ENCODE measurements around the gene OR51S1.
"Not testable (repeated sequence)": the region's sequence is repeated elsewhere in the genome, so short reads cannot be mapped to it uniquely, and the experiment has no call there.

OR51S1 gene, protein sequence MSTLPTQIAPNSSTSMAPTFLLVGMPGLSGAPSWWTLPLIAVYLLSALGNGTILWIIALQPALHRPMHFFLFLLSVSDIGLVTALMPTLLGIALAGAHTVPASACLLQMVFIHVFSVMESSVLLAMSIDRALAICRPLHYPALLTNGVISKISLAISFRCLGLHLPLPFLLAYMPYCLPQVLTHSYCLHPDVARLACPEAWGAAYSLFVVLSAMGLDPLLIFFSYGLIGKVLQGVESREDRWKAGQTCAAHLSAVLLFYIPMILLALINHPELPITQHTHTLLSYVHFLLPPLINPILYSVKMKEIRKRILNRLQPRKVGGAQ

DNA sequence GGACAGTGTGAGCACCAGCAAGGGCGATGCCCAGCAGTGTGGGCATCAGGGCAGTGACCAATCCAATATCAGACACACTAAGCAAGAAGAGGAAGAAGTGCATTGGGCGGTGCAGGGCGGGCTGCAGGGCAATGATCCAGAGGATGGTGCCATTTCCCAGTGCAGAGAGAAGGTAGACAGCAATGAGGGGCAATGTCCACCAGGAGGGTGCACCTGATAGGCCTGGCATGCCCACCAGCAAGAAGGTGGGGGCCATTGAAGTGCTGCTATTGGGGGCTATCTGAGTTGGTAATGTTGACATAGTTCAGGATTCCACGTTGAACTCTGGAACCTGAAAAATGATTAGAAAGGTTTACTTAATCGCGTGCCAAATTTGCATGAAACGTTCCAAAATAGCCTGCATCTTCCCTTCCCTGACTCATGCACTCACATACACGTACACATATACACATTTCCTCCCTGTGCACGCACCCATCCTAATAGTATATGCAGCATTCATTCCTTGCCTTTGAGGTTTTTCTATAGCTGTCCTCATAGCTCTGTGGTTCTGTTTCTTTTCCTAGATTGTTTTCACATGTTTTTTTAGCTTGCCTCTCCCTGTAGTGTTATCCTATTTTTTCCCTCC, at the start of gene OR51S1:
OR51S1 (minus strand) TSS at position 301 of the 625 bp plus-strand sequence; CDS start at position 301, 0 bp downstream.
- DNase-seq, result no peak

DNA sequence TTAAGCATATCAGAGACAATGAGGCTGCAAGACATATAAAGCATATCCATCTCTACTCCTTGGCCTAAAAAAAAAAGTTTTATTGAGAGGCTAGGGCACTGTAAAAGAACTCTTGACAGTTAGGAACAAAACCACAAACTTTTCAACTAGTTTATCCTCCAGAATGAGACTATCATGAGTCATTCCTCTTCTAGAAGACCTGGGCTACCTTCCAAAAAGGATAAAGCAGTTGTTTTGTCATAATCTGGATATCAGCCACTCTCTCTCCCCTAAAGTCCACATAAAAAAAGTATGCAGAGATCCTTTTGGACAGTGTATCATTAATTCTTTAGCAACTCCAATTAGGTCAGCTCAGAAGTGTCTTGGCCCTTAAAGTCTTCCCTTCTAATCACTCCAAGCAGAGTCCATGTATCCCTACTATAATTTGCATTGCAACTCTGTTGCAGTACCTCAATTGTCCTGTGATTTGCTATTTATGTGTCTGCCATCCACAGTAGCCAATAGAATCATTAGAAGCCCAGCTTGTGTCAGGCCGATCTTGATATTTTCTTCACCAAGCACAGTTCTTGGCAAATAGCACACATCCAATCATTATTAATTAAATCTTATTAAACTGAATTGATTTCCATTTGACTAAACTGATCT, 43.1 kb upstream of the OR51S1 start:
- no peak for DNase-seq

DNA sequence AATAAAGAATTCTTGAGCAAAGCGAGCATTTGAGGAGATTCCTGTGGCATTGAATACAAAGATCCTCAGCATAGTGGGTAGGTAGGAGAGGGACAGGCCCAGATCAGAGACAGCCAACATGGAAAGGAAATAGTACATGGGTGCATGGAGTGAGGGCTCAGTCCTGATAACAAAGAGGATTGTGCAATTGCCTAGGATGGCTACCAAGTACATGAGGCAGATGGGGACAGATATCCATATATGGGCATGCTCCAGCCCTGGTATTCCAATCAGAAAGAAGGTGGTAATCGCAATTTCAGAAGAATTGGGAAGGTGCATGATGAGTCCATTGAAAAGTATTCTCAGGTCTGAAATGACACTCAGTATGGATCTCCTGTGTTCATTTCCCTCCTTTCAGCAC, 41.3 kb upstream of the OR51S1 start:
- no peak for DNase-seq

DNA sequence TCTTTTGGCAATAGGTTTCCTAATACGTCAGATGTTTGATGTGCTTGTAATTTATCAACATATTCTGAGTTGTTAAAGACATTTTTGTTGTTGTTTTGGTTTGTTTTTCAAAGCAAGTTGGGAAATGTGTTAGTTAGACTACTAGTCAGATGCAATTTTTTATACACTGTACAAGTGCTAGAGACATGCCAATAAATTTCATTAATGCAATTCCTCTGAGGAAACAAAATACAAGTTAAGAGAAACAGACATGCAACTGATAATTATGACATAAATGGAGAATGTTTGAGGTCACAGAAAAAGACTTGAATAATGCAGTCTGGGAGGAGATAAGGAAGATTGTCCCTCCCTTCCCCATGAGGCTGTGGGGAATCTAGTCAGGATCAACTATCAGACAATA, 38.6 kb upstream of the OR51S1 start:
- DNase-seq, result no peak

DNA sequence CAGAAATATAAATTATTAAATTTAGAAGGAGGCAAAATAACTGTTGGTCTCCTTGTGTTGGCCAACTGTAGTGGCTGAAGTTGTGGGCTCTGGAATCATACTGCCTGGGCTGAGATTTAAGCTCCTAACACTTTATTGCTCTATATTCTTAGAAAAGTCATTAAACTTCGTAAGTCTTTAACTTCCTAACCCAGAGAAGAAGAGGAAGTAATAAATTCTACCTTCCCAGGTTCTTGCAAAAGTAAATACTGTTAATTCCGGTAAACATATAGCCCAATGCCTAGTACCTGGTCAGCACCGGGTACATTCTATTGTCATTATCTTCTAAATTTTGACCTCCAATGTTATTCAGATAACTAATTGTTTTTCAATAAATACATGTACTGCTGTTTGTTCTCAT, 37.2 kb upstream of the OR51S1 start:
- DNase-seq, result no peak

DNA sequence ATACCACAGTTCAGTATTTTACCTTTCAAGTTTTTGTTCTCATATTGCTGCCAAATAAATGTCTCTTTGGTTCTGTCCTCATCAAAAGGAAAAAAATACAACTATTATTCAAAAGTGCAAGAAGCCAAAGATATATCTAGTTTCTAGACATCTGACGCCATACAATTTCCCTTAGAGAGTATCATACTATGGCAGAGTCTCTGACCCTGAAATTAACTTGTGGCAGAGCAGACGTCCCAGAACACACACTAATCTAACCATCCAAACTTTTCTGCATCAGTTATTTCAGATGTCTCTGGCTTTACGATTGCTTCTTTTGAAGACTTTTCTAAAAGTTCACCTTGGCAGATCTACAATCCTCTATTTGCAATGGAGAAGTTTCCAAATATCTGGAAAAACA, 35.4 kb upstream of the OR51S1 start:
- DNase-seq, result no peak

DNA sequence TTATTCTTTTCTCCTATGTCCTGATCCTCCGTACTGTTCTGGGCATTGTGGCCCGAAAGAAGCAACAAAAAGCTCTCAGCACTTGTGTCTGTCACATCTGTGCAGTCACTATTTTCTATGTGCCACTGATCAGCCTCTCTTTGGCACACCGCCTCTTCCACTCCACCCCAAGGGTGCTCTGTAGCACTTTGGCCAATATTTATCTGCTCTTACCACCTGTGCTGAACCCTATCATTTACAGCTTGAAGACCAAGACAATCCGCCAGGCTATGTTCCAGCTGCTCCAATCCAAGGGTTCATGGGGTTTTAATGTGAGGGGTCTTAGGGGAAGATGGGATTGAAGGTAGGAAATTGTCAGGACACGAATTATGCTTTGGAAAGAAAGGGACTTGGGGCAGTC, 33.5 kb upstream of the OR51S1 start:
- DNase-seq, result no peak

DNA sequence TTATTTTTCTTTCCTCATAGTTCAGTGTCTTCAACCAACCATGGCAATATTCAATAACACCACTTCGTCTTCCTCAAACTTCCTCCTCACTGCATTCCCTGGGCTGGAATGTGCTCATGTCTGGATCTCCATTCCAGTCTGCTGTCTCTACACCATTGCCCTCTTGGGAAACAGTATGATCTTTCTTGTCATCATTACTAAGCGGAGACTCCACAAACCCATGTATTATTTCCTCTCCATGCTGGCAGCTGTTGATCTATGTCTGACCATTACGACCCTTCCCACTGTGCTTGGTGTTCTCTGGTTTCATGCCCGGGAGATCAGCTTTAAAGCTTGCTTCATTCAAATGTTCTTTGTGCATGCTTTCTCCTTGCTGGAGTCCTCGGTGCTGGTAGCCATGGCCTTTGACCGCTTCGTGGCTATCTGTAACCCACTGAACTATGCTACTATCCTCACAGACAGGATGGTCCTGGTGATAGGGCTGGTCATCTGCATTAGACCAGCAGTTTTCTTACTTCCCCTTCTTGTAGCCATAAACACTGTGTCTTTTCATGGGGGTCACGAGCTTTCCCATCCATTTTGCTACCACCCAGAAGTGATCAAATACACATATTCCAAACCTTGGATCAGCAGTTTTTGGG, 33.0 kb upstream of the OR51S1 start, which contains the start of gene OR51T1:
OR51T1 (plus strand) TSS at position 41 of the 641 bp plus-strand sequence; CDS start at position 41, 0 bp downstream.
- no peak for DNase-seq

DNA sequence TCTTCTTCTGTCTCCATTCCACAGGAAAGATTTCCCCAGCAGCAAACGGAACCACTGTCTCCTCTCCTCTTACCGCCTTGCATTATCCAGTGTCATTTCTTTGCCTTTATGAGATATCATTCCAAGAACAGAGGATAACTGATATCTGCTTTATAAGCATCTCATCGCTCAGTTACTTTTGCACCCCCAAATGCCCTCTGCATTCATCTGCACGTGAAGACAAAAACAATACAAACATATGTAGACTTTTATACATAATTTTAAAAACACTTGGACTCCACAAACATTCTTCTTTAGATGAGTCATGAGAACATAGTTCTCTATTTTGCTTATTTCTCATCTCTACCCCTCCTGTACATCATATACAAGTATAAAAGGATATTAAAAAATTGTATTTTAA, 32.2 kb upstream of the OR51S1 start:
- DNase-seq, result no peak

DNA sequence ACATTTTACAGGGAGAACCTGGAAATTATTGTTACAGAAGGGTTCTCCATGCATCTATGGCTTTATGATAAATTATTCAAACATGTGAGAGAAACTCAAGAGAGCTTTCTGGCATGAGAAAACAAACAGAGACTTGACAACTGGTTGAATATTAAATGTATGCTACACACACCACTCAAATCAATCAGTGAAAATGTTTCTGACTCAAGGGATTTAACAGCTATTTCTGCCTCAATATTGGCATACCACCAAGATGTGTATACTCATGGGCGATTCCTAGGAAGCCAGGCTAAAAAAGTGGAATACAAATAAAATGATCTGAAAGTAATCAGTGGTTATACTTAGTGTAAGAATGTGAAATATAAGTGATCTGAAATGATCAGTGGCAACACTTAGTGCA, 16.8 kb upstream of the OR51S1 start:
- no peak for DNase-seq

DNA sequence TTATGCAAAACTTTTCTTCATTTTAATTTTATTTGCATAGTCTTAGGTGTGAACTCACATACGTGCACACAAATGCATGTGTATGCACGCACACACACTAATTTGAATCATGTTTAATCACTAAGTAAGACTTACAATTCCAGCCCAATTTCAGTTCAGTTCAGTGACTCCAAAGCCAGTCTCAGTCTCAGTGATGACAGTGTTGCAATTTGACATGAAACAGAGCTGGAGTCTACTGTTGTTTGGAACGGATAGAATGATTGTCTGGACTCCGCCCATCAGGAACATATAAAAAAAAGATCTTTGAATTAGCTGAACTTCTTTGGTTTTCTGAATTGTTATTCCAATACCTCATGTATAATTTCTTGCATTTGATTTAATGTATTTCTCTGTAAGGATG, 14.9 kb upstream of the OR51S1 start:
- DNase-seq, result no peak

DNA sequence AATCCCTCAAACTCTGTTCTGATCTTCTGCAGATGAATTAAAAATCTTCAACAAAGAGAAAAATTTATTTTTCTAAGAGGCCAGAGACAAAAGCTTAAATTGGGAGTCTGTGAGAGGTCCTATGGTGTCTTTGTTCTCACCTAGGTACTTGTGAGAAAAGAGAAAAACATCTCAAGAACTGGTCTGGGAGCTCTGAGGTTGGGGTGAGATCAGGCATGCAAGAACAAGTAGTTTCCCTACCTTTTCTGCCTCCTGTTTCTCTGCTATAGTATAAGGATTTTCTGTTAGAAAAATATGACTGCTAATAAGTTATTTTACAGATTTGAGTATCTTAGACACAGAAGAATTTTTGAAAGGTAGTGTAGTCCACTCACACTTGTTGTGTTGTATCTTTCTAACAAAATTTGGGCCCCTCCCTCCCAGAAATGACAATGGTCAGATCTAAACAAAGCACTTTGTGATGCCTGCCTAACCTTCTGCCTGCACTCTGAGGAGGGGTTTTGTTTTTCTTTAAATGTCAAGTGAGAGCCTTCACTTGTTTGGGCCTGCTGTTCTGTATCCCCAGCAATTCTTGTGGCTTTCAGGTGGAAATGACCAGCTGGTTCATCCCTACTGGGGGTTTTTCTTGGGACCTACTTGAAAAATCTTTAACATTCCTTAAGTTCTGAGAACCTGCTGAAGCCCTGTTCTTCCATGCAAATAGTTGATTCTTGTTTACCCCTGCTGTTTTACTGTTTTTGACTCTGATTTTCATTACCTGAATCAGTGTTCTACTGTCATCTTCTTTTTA, 13.6 kb upstream of the OR51S1 start:
- no peak for DNase-seq

DNA sequence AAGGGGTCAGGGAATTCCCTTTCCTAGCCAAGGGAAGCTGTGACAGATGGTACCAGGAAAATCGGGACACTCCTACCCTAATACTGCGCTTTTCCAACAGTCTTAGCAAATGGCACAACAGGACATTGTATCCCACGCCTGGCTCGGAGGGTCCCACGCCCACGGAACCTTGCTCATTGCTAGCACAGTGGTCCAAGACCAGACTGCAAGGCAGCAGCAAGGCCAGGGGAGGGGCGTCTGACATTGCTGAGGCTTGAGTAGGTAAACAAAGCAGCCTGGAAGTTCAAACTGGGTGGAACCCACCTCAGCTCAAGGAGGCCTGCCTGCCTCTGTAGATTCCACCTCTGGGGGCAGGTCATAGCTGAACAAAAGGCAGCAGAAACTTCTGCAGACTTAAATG, 5.3 kb upstream of the OR51S1 start:
- DNase-seq, result not testable (repeated sequence)

DNA sequence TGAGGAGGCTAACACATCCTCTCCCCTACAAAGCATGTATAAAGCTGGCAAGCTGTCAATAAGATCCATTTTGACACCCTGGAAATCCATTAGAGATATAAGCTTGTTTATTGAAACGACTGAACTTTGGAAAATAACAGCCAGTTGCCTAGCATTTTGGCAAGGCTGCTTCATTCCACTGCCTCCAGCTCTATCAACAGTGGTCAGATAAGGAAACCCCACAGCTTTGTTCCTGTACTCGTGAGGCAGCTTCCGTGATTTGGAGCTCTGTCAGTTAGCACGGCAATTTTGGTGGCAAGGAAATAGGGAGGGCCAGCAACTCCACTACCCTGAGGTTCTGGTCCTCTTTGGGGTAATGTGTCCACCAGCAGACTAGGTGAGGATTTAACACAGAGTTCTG, 2.0 kb upstream of the OR51S1 start:
- DNase-seq, result no peak

DNA sequence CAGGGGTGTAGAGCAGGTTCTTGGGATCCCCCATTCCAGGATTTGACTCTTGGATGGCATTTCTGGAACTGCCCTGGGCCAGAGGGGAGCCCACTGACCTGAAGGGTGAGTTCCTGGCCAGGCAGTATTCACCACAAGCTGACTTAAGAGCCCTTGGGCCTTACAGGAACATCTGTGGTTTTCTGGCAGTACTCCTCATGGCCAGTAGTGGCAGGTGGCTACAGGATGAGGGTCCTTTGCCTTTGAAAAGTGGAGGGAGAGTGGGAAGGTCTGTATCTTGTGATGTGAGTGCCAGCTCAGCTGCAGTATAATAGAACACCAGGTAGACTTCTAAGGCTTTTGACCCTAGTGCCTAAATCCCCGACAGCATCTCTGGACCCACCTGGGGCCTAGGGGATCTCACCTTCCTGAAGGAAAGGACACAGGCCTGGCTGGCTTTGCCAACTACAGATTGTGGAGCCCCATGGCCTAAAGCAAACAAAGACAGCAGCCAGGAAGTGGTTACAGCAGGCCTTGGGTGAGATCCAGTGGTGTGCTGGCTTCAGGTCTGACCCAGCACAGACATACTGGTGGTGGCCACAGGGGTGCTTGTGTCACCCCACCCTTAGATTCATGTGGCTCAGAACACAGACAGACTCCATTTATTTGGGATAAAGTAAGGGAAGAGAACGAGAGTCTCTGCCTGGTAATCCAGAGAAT, 9.0 kb downstream of the OR51S1 start:
- no peak for DNase-seq

DNA sequence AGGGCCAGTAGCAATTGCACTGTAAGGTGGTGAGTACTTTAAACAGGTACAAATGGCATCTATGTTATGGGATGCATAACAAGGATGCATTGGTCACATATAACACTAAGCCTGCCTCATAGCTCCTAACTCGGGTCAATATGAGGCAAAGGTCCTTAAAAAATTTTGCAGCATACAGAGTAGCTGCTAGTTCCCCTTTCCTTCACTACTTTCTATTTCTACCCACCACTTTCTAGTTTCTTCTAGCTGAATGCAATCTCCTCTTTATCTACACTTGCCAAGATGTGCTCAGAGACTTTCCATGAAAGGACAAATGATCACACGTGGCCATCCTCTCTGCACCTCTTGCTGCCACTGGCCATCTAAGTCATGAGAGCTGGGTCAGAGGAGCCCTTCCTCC, 18.1 kb downstream of the OR51S1 start:
- no peak for DNase-seq

DNA sequence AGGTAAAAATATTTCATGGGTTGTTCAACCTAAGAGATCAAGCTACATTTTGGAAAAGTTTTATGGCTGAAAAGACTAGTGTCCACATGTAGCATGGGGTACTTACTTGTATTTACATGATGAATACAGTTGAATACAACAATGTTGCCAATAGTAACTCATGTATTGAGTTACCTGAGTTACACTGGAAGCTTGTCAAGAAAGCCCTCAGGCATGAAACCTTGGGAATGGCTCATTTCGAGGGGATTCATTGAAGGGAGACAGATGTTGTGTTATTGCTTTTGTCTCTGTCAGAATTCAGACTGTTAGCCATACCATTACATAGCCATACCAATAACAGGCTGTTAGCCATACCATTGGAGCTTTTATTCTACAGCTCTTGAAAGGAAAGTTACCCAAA, 18.7 kb downstream of the OR51S1 start:
- DNase-seq, result no peak

DNA sequence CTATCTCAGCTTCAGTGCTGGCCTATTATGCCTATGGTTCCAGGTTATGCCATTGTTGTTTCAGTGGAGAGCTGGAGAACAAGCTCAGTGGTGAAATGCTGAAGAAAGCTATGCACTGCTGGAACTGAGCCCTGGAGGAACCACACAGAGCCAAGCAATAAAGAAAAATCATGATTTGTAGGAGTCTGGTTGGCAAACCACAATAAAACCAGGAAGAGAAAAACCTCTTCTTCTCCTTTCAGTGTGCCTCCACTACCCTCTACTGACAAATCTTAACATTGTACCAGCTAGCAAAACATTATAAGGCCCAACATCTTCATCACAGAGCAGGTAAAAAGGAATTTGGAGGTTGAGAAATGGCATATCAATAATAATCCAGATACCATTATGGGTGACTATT, 22.6 kb downstream of the OR51S1 start:
- DNase-seq, result no peak

DNA sequence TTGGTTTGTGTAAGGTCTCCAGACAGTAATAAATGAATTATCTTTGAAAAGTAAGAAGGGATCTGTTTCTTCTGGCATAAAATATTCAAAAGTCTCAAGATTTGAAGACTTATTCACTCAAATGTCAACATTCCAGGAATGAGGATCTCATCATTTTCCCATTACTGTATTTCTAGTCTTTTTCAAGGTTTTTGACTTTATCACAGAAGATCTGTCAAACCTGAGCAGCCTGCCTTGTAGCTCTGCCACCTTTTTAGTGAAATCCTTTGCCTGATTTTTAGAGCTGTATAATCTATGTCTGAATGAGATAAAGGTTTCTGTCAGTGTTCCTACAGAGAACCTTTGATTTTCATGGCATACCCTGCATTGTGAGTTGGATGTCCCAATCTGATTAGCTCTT, 23.9 kb downstream of the OR51S1 start:
- DNase-seq, result no peak

DNA sequence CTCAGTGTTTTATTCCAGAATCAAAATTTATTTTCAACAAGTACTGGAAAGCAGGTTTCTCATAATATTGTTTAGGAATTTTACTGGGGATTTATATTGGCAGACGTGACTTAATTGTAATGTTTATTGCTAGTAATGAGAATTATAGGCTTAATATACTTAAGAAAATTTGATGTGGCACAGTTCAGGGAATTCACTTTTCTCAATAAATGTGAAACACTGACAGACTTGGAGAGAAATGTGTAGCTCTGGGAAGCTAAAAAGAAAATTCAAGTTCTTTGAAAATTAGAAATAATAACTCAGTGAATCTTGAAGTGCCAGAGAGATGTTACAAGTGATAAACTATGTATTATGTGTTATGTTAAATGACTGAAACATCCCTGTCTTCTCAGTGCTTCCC, 28.0 kb downstream of the OR51S1 start, which contains the start of gene OR51F2:
OR51F2 (plus strand) TSS at position 301 of the 400 bp plus-strand sequence. CDS start 101 bp downstream, outside the sequence.
- no peak for DNase-seq

DNA sequence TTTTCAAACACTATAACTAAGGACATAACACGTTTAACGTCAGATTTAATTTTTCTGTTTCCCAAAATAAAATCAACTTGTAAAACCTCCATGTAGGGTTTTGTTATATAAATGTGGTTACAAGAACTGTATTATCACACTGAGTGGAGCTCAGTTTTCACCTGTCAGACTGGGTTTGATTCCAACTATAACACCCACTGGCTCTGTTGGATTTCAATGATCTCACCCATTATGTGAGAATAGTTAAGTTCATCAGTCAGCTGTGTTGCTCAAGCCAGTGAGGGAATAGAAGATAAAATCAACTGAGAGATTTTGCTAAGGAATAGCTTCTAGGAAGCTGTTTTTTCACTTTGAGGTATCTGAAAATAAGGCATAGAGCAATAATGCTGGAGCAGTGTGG, 39.8 kb downstream of the OR51S1 start:
- DNase-seq, result no peak

DNA sequence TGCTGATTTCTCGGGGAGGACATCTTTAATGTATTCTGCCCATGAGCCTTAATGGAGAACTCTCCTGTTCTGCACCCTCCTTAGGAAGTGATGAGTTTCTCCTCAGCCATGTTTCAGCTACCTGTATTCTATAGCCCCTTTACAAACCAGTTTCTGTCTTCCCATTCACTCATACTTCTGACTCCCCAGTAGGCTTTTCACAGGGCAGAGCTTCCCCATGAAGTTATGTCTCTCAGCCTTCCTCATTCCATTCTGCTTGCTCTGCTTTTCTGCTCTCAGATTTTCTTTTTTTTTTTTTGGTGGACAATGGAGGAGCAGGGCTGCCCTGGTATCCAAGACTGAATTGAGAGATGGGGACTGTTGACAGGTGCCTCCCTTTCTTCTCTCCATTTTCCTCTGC, 40.5 kb downstream of the OR51S1 start:
- no peak for DNase-seq

Data from inflammatory macrophage treated with lipopolysaccharide for 1 hour (primary cell).